ENCODE data around the gene GAS7. TPM values are rescaled to one million over a fixed set of nuclear protein-coding genes. Genes with fewer than 3 reads are reported as not detected.

GAS7 gene
- total and polyA plus RNA-seq, 2 donors (not counting 1 experiment from before 2014, with no cell fraction given): 3.4 to 13.6 TPM

DNA sequence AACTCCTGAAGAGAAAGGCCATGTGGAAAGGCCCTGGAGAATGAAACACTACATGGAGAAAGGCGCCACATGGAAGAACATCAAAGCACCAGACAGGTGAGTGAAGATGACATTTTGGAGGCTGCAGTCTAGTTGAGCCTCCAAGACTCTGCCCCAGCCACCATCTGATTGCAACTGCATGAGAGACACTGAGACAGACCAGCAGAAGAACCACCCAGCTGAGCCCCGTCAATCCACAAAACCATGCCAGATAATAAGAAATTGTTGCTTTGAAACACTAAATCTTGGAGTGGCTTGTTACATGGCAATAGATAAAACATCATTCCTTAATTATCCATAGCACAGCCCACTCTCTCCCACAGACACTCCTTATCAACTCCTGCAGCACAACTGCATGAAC is 4.8 kb downstream of the GAS7 start:
- no peak overlapping the region for H3K4me2 ChIP-seq (replicated peaks; ENCODE audit: low read depth, low read length, poor library complexity, severe bottlenecking)
- H4K20me1 ChIP-seq (ENCODE audit: control insufficient read depth, insufficient read depth, low read length, poor library complexity, severe bottlenecking): no peaks in the 10 kb centered on the region
- ChIA-PET CTCF (interaction anchor here (0.6 to 1.3 kb wide), 2 partner anchors 33 to 147 kb away, joined by 3 read pairs; no protein-coding TSS in a partner anchor), POLR2A (no interaction called here)
- H3K79me2 ChIP-seq (ENCODE audit: control insufficient read depth, insufficient read depth, low read length): no peaks in the 10 kb centered on the region
- DNase-seq (no peak), ATAC-seq (ENCODE audit: low read depth) (no peak)
- no peaks in the 10 kb centered on the region for H3K36me3 ChIP-seq (replicated peaks in 1 of 2; ENCODE audit: control extremely low read depth in 1 of 2, control insufficient read depth in 1 of 2, extremely low read depth in 1 of 2, insufficient read depth in 2 of 2, low read length in 1 of 2)
- Mint-ChIP-seq H3K27ac (no peak overlapping the region), H3K4me3 (no peak overlapping the region), H3K27me3 (peaks cover 20% of the 10 kb centered on the region), H3K9me3 (ENCODE audit: insufficient read depth) (peaks cover 5% of the 10 kb centered on the region), H3K4me1 (peaks cover 10% of the 10 kb centered on the region)
- peaks cover 0 to 6% of the 10 kb centered on the region in 2 donors for H3K4me1 ChIP-seq (ENCODE audit: control insufficient read depth in 2 of 2, insufficient read depth in 2 of 2, low read length in 2 of 2)
- no peak overlapping the region for H3K9ac ChIP-seq (ENCODE audit: low read length)
- no peak overlapping the region for H2AFZ ChIP-seq (ENCODE audit: insufficient read depth, low read depth, low read length, poor library complexity, severe bottlenecking)
- H3K27me3 ChIP-seq (replicated peaks in 1 of 4; ENCODE audit: control extremely low read depth in 1 of 4, control insufficient read depth in 3 of 4, insufficient read depth in 4 of 4, low read length in 3 of 4): peaks cover 0 to 9% (median 4%) of the 10 kb centered on the region in 4 experiments
- no peak overlapping the region for H3K27ac ChIP-seq (ENCODE audit: low read length in 2 of 2)
- H3K9me3 ChIP-seq (ENCODE audit: control extremely low read depth in 1 of 3, control insufficient read depth in 2 of 3, insufficient read depth in 1 of 3, low read length in 2 of 3): peaks cover 2 to 24% (median 10%) of the 10 kb centered on the region in 3 donors
- H3K4me3 ChIP-seq (ENCODE audit: control extremely low read depth in 1 of 5, extremely low read depth in 1 of 5, insufficient read depth in 1 of 5, low read depth in 2 of 5, low read length in 4 of 5): no peak overlapping the region
- 88% methylated on average over 1 of the region's 2 CpGs for WGBS (ENCODE audit: insufficient coverage)
- no peak for TF ChIP-seq EZH2 (IDR thresholded peaks at IDR 0.05; ENCODE audit: borderline replicate concordance, insufficient read depth, low read depth, low read length, poor library complexity, severe bottlenecking)
- TF ChIP-seq, protein P1, sequence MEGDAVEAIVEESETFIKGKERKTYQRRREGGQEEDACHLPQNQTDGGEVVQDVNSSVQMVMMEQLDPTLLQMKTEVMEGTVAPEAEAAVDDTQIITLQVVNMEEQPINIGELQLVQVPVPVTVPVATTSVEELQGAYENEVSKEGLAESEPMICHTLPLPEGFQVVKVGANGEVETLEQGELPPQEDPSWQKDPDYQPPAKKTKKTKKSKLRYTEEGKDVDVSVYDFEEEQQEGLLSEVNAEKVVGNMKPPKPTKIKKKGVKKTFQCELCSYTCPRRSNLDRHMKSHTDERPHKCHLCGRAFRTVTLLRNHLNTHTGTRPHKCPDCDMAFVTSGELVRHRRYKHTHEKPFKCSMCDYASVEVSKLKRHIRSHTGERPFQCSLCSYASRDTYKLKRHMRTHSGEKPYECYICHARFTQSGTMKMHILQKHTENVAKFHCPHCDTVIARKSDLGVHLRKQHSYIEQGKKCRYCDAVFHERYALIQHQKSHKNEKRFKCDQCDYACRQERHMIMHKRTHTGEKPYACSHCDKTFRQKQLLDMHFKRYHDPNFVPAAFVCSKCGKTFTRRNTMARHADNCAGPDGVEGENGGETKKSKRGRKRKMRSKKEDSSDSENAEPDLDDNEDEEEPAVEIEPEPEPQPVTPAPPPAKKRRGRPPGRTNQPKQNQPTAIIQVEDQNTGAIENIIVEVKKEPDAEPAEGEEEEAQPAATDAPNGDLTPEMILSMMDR (IDR thresholded peaks at IDR 0.05): no peak
- intact Hi-C loops (cut with micrococcal nuclease): no loop called here

DNA sequence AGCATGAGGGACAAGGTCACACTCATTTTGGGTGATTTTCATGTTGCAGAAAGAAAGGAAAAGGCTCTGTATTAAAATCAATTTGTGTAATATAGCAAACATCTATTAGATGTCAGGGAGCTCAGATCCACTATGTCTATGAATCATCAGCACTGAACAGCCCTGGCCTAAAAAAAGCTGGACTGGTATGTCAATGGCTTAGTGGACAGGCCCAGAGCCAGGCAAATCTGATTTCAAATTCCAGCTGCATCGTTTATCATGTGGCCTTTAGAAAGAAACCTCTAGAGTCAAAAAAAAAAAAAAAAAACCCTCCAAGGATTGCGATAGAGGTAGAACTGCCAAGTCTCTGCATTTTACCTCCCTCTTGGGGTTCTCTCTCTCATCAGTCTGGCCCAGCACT is 5.4 kb downstream of the GAS7 start:
- Histone ChIP-seq H3K27me3 (replicated peaks in 1 of 4; ENCODE audit: control extremely low read depth in 1 of 4, control insufficient read depth in 3 of 4, insufficient read depth in 4 of 4, low read length in 3 of 4) (peaks cover 0 to 8% (median 4%) of the 10 kb centered on the region in 4 experiments), H3K9ac (ENCODE audit: low read length) (no peak overlapping the region), H3K4me2 (replicated peaks; ENCODE audit: low read depth, low read length, poor library complexity, severe bottlenecking) (no peak overlapping the region), H3K9me3 (ENCODE audit: control extremely low read depth in 1 of 3, control insufficient read depth in 2 of 3, insufficient read depth in 1 of 3, low read length in 2 of 3) (peaks cover 2 to 24% (median 10%) of the 10 kb centered on the region in 3 donors), H4K20me1 (ENCODE audit: control insufficient read depth, insufficient read depth, low read length, poor library complexity, severe bottlenecking) (no peaks in the 10 kb centered on the region), H3K27ac (ENCODE audit: low read length in 2 of 2) (no peak overlapping the region), H2AFZ (ENCODE audit: insufficient read depth, low read depth, low read length, poor library complexity, severe bottlenecking) (no peak overlapping the region), H3K79me2 (ENCODE audit: control insufficient read depth, insufficient read depth, low read length) (no peaks in the 10 kb centered on the region), H3K36me3 (replicated peaks in 1 of 2; ENCODE audit: control extremely low read depth in 1 of 2, control insufficient read depth in 1 of 2, extremely low read depth in 1 of 2, insufficient read depth in 2 of 2, low read length in 1 of 2) (no peaks in the 10 kb centered on the region), H3K4me3 (ENCODE audit: control extremely low read depth in 1 of 5, extremely low read depth in 1 of 5, insufficient read depth in 1 of 5, low read depth in 2 of 5, low read length in 4 of 5) (no peak overlapping the region), H3K4me1 (ENCODE audit: control insufficient read depth in 2 of 2, insufficient read depth in 2 of 2, low read length in 2 of 2) (peaks cover 0 to 6% of the 10 kb centered on the region in 2 donors)
- CTCF ChIA-PET: interaction anchor here (0.6 to 1.3 kb wide), 2 partner anchors 34 to 146 kb away, joined by 3 read pairs; no protein-coding TSS in a partner anchor
- H3K27ac Mint-ChIP-seq: no peak overlapping the region
- POLR2A ChIA-PET: no interaction called here
- WGBS (ENCODE audit: insufficient coverage): 100% methylated on average over 1 of the region's 2 CpGs
- intact Hi-C loops (cut with micrococcal nuclease): no loop called here
- ATAC-seq (ENCODE audit: low read depth): no peak
- peaks cover 20% of the 10 kb centered on the region for H3K27me3 Mint-ChIP-seq
- no peak for TF ChIP-seq EZH2 (IDR thresholded peaks at IDR 0.05; ENCODE audit: borderline replicate concordance, insufficient read depth, low read depth, low read length, poor library complexity, severe bottlenecking)
- TF ChIP-seq, protein P1 (IDR thresholded peaks at IDR 0.05): no peak
- H3K4me3 Mint-ChIP-seq: no peak overlapping the region
- no peak for DNase-seq
- H3K4me1 Mint-ChIP-seq: peaks cover 10% of the 10 kb centered on the region
- H3K9me3 Mint-ChIP-seq (ENCODE audit: insufficient read depth): peaks cover 5% of the 10 kb centered on the region

All from B cell (primary cell).